Colonic mucosa (tissue), 4 donors: Measurements from ENCODE around the gene NACC2. TPM values are rescaled to one million over a fixed set of nuclear protein-coding genes. Genes with fewer than 3 reads are reported as not detected.
"Not testable (repeated sequence)": the region's sequence is repeated elsewhere in the genome, so short reads cannot be mapped to it uniquely, and the experiment has no call there.

Experiments used
- DNase-seq: peaks from one replicate; pipeline ENCODE4 v3.0.0-alpha.2; 2020
- H3K27ac ChIP-seq: fragments of 200-600 bp; one replicate; pipeline ENCODE4 v1.8.0; 2021
- H3K27me3 ChIP-seq: fragments of 200-600 bp; one replicate; pipeline ENCODE4 v1.8.0; 2021
- H3K36me3 ChIP-seq: fragments of 200-600 bp; one replicate; pipeline ENCODE4 v1.8.0; 2021
- H3K4me1 ChIP-seq: fragments of 200-600 bp; one replicate; pipeline ENCODE4 v1.8.0; 2021; ENCODE audit warnings: mild to moderate bottlenecking
- H3K4me3 ChIP-seq: fragments of 200-600 bp; one replicate; pipeline ENCODE4 v1.8.0; 2021
- H3K9ac ChIP-seq, 2 donors: one replicate each; pipeline ENCODE4 v1.7.0; 2013; ENCODE audit warnings: control low read depth in 2 of 2, low read depth in 2 of 2, low read length in 2 of 2
- H3K9me3 ChIP-seq: fragments of 200-600 bp; one replicate; pipeline ENCODE4 v1.8.0; 2021
- intact Hi-C: fragments of 100-400 bp; cut with DNase I; formaldehyde crosslinking; loops from one replicate; pipeline ENCODE4 v1.14.1; 2022
- total RNA-seq, 2 donors: library from RNA; stranded (reverse); fragmentation: NEBNext Ultra II Directional in 1 of 2; extraction: Animal tissue kit (Norgen Biotek cat#: 25700) in 1 of 2; gene quantifications; one replicate each; pipeline ENCODE4 v1.2.1, GENCODE V29; 2021
- TF ChIP-seq, protein P1 (sequence below): fragments of 200-600 bp; IDR thresholded peaks from one replicate; pipeline ENCODE4 v1.8.0; 2022; ENCODE audit warnings: antibody characterized with exemption, mild to moderate bottlenecking
- donor health status: healthy.
- donor health status: DM: no; HTN: no; CAD: no.
- donor health status: DM: no; HTN: no; CAD: no.

Gene NACC2
- total RNA-seq, 2 donors from 2014 or later, result 20.3 to 21.0 TPM

DNA sequence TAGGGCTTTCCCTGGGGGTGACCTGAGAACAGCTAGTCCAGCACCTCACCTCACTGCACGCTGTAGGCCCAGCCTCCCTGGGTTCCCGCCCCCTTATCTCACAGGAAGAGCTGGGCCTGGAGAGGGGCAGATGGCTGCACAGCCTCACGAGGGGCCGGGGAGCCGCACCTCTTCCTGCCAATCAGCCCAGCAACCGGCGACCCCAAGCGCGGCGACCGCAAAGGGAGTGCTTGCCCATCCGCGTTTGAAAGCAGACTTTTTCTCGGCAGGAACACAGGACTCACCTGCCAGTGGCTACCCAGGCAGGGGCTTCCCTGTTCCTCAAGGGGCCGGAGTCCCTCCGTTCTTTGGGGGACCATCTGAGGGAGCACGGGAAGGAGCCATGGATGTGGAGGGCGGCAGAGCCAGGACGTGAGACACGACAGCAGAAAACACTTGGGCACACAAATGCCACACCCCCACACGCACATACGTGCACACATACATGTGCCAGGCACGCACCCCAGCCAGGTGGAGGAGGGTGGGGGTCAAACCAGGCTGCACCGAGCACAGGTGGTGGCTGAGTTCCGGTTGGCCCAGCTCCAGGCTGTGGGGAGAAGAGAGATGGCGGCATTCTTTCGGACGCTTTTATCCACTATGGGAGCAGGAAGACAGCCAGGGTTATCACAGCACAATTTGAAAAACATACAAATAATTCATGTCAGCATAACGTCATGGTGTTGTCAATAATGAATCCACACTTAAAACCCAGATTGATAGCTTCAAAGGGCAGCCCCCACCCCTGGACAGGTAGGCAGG lies 12.3 kb upstream of the NACC2 start:
- peak overlapping the region; percentile 57 for H3K27ac ChIP-seq
- no peaks in the 10 kb centered on the region for H3K36me3 ChIP-seq
- TF ChIP-seq, protein P1, sequence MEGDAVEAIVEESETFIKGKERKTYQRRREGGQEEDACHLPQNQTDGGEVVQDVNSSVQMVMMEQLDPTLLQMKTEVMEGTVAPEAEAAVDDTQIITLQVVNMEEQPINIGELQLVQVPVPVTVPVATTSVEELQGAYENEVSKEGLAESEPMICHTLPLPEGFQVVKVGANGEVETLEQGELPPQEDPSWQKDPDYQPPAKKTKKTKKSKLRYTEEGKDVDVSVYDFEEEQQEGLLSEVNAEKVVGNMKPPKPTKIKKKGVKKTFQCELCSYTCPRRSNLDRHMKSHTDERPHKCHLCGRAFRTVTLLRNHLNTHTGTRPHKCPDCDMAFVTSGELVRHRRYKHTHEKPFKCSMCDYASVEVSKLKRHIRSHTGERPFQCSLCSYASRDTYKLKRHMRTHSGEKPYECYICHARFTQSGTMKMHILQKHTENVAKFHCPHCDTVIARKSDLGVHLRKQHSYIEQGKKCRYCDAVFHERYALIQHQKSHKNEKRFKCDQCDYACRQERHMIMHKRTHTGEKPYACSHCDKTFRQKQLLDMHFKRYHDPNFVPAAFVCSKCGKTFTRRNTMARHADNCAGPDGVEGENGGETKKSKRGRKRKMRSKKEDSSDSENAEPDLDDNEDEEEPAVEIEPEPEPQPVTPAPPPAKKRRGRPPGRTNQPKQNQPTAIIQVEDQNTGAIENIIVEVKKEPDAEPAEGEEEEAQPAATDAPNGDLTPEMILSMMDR, result no peak
- no peak overlapping the region for H3K4me3 ChIP-seq
- H3K4me1 ChIP-seq, result peaks cover 35% of the 10 kb centered on the region
- peak overlapping the region; percentile 56 to 78 for H3K9ac ChIP-seq
- intact Hi-C loops, result no loop called here
- H3K9me3 ChIP-seq, result no peaks in the 10 kb centered on the region
- peak; percentile 76 for DNase-seq
- no peaks in the 10 kb centered on the region for H3K27me3 ChIP-seq

DNA sequence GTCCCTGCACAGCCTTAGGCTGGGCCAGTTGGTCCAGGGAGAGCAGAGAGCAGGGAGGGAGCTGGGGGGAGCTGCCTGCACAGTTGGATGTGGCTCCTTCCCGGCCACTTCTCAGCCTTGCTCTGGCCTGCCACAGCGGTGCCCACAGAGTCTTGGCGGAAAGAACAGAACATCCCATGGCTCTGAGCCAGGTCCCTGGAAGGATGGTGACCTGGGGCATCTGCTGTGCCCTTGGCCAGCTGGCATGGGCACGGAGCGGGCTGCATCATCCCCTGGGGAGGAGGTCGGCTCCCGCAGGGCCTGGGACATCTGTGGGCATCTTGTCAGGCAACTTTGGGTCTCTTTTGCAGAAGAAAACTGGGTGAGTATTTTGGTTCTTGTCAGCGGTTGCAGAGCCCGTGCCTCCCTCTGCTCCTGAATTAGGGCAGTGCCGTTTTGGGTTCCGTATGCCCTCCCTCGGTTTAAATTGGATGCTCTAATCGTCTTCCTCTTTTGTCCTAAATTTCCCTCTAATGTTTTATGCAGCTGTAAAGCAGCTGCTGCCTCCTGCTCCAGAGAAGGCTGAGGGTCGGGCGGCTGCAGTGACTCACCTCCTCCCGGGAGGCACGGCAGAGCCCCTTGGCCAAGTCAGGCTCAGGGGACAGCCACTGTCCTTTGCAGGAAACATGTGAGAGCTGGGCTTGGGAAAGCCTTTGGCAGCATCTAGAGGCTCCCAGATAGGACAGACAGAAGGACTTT lies 10.5 kb upstream of the NACC2 start:
- no peak overlapping the region for H3K4me3 ChIP-seq
- no peaks in the 10 kb centered on the region for H3K36me3 ChIP-seq
- H3K9ac ChIP-seq, result peak overlapping the region in 1 of 2 donors; percentile 14
- H3K27me3 ChIP-seq, result no peaks in the 10 kb centered on the region
- peaks cover 34% of the 10 kb centered on the region for H3K4me1 ChIP-seq
- no peak overlapping the region for H3K27ac ChIP-seq
- no peak for DNase-seq
- no peaks in the 10 kb centered on the region for H3K9me3 ChIP-seq
- intact Hi-C loops, result no loop called here
- TF ChIP-seq, protein P1, result no peak

DNA sequence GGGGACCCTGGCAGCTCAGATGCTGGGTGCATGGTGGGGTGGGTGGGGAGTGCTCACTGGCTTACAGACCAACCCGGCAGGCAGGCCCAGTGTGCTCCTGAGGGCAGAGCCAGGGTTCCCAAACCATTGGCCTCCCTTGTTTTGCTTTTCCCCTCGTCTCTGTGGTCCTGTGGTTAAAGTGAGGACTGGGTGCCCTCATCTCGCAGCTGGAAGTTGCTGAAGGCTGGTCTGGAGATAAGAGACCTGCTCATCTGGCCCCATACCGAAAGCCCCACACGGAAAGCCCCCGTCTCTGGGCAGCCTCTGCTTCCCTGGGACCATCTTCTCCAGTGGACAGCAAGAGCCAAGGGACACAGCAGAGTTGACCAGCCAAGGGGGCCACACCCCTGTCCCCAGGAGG lies 9.8 kb upstream of the NACC2 start:
- H3K4me3 ChIP-seq, result no peak overlapping the region
- H3K27me3 ChIP-seq, result no peaks in the 10 kb centered on the region
- intact Hi-C loops, result no loop called here
- H3K27ac ChIP-seq, result no peak overlapping the region
- TF ChIP-seq, protein P1, result no peak
- H3K4me1 ChIP-seq, result peaks cover 28% of the 10 kb centered on the region
- H3K9ac ChIP-seq, result no peak overlapping the region
- DNase-seq, result no peak
- H3K36me3 ChIP-seq, result no peaks in the 10 kb centered on the region
- H3K9me3 ChIP-seq, result no peaks in the 10 kb centered on the region

DNA sequence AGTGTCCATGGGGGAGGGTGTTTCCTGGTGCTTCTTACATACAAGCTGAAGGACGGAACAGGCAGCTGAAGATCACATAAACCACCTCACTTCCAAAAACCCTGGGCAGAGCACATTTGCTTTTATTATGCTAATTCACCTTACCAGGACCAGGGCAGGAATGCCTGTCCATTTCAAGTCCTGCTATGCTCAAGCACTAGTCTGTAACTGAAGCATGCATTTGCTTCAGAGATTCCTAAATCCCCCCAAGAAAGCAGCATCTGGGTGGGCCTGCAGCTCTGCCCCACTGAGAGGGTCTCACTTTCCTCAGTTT lies 9.4 kb upstream of the NACC2 start:
- H3K9ac ChIP-seq, result peak overlapping the region in 1 of 2 donors; percentile 21
- no peak overlapping the region for H3K4me3 ChIP-seq
- no peak overlapping the region for H3K27ac ChIP-seq
- TF ChIP-seq, protein P1, result no peak
- H3K27me3 ChIP-seq, result no peaks in the 10 kb centered on the region
- H3K9me3 ChIP-seq, result no peaks in the 10 kb centered on the region
- intact Hi-C loops, result no loop called here
- peaks cover 24% of the 10 kb centered on the region for H3K4me1 ChIP-seq
- H3K36me3 ChIP-seq, result no peaks in the 10 kb centered on the region
- no peak for DNase-seq

DNA sequence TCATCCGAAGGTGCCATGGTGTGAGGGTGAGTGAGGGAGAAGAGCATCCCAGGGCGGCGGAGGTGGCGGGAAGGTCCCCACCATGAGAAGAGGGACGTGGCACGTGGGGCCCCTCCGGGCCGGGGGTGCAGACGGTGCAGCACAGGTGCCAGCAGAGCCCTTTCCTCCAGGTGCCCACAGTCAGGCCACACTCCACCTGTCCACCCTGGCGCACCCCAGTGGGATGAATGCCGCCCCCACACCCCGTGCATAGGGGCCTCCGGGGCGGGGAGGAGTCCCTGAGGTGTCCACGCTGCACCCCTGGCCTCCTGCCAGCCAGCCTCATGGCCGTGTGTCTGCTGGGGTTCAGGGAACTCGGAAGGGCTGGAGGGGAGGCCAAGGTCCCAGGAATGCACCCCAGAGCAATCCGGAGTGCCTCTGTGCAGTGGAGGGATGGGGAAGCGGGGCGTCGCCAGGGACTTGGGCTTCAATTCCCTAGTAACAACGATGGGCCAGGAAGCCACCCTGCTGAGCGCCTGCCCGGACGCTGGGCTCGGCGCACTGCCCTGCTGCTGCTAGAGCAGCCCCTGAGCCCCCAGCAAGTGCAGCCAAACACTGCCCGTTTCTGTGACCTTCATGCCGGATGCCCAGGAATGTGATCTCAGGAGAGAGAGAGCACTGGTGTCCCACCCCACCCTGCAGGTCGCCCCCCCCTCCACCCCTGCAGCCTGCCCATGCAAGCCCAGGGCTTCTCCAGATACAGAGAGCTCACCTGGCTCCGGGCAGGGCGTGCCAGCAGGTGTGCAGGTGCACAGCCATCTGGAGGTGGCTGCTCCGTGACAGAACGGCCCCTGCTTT lies 8.8 kb upstream of the NACC2 start:
- Histone ChIP-seq H3K9me3 (no peaks in the 10 kb centered on the region), H3K27ac (no peak overlapping the region), H3K27me3 (peaks cover 5% of the 10 kb centered on the region), H3K36me3 (no peaks in the 10 kb centered on the region), H3K4me1 (peaks cover 18% of the 10 kb centered on the region), H3K4me3 (no peak overlapping the region), H3K9ac (peak overlapping the region in 1 of 2 donors; percentile 21)
- DNase-seq, result peak; percentile 54
- intact Hi-C loops, result no loop called here
- TF ChIP-seq, protein P1, result no peak

DNA sequence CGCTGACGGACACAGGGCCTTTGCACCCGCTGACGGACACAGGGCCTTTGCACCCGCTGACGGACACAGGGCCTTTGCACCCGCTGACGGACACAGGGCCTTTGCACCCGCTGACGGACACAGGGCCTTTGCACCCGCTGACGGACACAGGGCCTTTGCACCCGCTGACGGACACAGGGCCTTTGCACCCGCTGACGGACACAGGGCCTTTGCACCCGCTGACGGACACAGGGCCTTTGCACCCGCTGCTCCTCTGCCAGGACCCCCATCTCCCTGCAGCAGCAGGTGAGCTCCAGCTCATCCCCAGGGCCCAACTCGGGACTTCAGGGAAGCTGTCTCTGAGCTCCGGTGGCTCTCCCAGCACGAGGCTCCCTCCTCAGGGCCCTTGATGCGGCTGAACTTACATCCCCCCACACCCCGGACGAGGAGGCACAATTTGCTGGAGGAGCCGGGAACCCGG lies 6.6 kb upstream of the NACC2 start:
- H3K27ac ChIP-seq, intact Hi-C loops, H3K4me1 ChIP-seq, H3K36me3 ChIP-seq, H3K9ac ChIP-seq, H3K27me3 ChIP-seq, H3K9me3 ChIP-seq, DNase-seq, H3K4me3 ChIP-seq: not testable (repeated sequence)
